ENCODE results near the gene ARL13B. TPM values are rescaled to one million over a fixed set of nuclear protein-coding genes. Genes with fewer than 3 reads are reported as not detected.
A peak's percentile ranks its signal among the peaks of the same experiment; 100 is the strongest.

Gene ARL13B
- total RNA-seq, 1 donor from 2014 or later: 14.6 TPM

- Mint-ChIP-seq H3K27me3 (ENCODE audit: unreplicated experiment) (no peaks in the 10 kb centered on the region), H3K9me3 (ENCODE audit: unreplicated experiment) (no peaks in the 10 kb centered on the region), H3K36me3 (ENCODE audit: unreplicated experiment) (no peaks in the 10 kb centered on the region), H3K4me3 (ENCODE audit: unreplicated experiment) (no peak overlapping the region), H3K27ac (ENCODE audit: unreplicated experiment) (peak overlapping the region; percentile 25), H3K4me1 (ENCODE audit: unreplicated experiment) (peaks cover 17% of the 10 kb centered on the region)
- DNase-seq (ENCODE audit: extremely low spot score, unreplicated experiment): no peak
- no peak for TF ChIP-seq CTCF (IDR thresholded peaks at IDR 0.05)
Measured at GRCh38 chr3:93988283-93988682, 8.3 kb downstream of the ARL13B start.

GRCh38 chr3:93988764-93989163 is 8.8 kb downstream of the ARL13B start:
- no peaks in the 10 kb centered on the region for H3K27me3 Mint-ChIP-seq (ENCODE audit: unreplicated experiment)
- no peak for TF ChIP-seq CTCF (IDR thresholded peaks at IDR 0.05)
- H3K4me1 Mint-ChIP-seq (ENCODE audit: unreplicated experiment): peaks cover 17% of the 10 kb centered on the region
- H3K36me3 Mint-ChIP-seq (ENCODE audit: unreplicated experiment): no peaks in the 10 kb centered on the region
- H3K27ac Mint-ChIP-seq (ENCODE audit: unreplicated experiment): no peak overlapping the region
- H3K9me3 Mint-ChIP-seq (ENCODE audit: unreplicated experiment): no peaks in the 10 kb centered on the region
- DNase-seq (ENCODE audit: extremely low spot score, unreplicated experiment): no peak
- peak overlapping the region; percentile 3 for H3K4me3 Mint-ChIP-seq (ENCODE audit: unreplicated experiment)

GRCh38 chr3:93989241-93989640 is 9.3 kb downstream of the ARL13B start:
- DNase-seq (ENCODE audit: extremely low spot score, unreplicated experiment): no peak
- H3K9me3 Mint-ChIP-seq (ENCODE audit: unreplicated experiment): no peaks in the 10 kb centered on the region
- no peaks in the 10 kb centered on the region for H3K36me3 Mint-ChIP-seq (ENCODE audit: unreplicated experiment)
- no peak overlapping the region for H3K4me3 Mint-ChIP-seq (ENCODE audit: unreplicated experiment)
- no peaks in the 10 kb centered on the region for H3K27me3 Mint-ChIP-seq (ENCODE audit: unreplicated experiment)
- peaks cover 17% of the 10 kb centered on the region for H3K4me1 Mint-ChIP-seq (ENCODE audit: unreplicated experiment)
- no peak overlapping the region for H3K27ac Mint-ChIP-seq (ENCODE audit: unreplicated experiment)
- TF ChIP-seq CTCF (IDR thresholded peaks at IDR 0.05): no peak

GRCh38 chr3:93991631-93992030 is 11.7 kb downstream of the ARL13B start:
- no peak overlapping the region for H3K27ac Mint-ChIP-seq (ENCODE audit: unreplicated experiment)
- DNase-seq (ENCODE audit: extremely low spot score, unreplicated experiment): no peak
- H3K36me3 Mint-ChIP-seq (ENCODE audit: unreplicated experiment): no peaks in the 10 kb centered on the region
- no peak overlapping the region for H3K4me3 Mint-ChIP-seq (ENCODE audit: unreplicated experiment)
- peaks cover 17% of the 10 kb centered on the region for H3K4me1 Mint-ChIP-seq (ENCODE audit: unreplicated experiment)
- TF ChIP-seq CTCF (IDR thresholded peaks at IDR 0.05): no peak
- no peaks in the 10 kb centered on the region for H3K9me3 Mint-ChIP-seq (ENCODE audit: unreplicated experiment)
- no peaks in the 10 kb centered on the region for H3K27me3 Mint-ChIP-seq (ENCODE audit: unreplicated experiment)

- H3K4me1 Mint-ChIP-seq (ENCODE audit: unreplicated experiment): peaks cover 17% of the 10 kb centered on the region
- H3K36me3 Mint-ChIP-seq (ENCODE audit: unreplicated experiment): no peaks in the 10 kb centered on the region
- no peaks in the 10 kb centered on the region for H3K9me3 Mint-ChIP-seq (ENCODE audit: unreplicated experiment)
- H3K27me3 Mint-ChIP-seq (ENCODE audit: unreplicated experiment): no peaks in the 10 kb centered on the region
- H3K4me3 Mint-ChIP-seq (ENCODE audit: unreplicated experiment): no peak overlapping the region
- no peak overlapping the region for H3K27ac Mint-ChIP-seq (ENCODE audit: unreplicated experiment)
- no peak for DNase-seq (ENCODE audit: extremely low spot score, unreplicated experiment)
- TF ChIP-seq CTCF (IDR thresholded peaks at IDR 0.05): no peak
Measured at GRCh38 chr3:93992207-93992606, 12.3 kb downstream of the ARL13B start.
